Thyroid gland (tissue), 4 donors: ENCODE data around the gene ACP4. TPM values are rescaled to one million over a fixed set of nuclear protein-coding genes. Genes with fewer than 3 reads are reported as not detected.

ENCODE experiments used
- DNase-seq, 2 donors: peaks; one replicate each; pipeline ENCODE4 v3.0.0-alpha.2; 2019
- H3K27ac ChIP-seq, 3 donors: fragments of 200-600 bp; sonication (generic); 1 replicate in 2 of 3; 2 replicates in 1 of 3; pipeline ENCODE4 v1.5.1; 2016 to 2019; ENCODE audit warnings: mild to moderate bottlenecking in 1 of 3, moderate library complexity in 1 of 3
- H3K27me3 ChIP-seq: fragments of 200-600 bp; sonication (generic); one replicate; pipeline ENCODE4 v1.5.1; 2019
- H3K36me3 ChIP-seq, 2 donors: fragments of 200-600 bp; sonication (generic); one replicate each; pipeline ENCODE4 v1.5.1; 2016 to 2019
- H3K4me1 ChIP-seq, 2 donors: fragments of 200-600 bp; sonication (generic); one replicate each; pipeline ENCODE4 v1.5.1; 2017 to 2019
- H3K4me3 ChIP-seq, 3 donors: fragments of 200-600 bp; sonication (generic); replicated peaks in 1 of 3; 1 replicate in 2 of 3; 2 replicates in 1 of 3; pipeline ENCODE4 v1.5.1; 2016; ENCODE audit warnings: mild to moderate bottlenecking in 1 of 3
- H3K9me3 ChIP-seq: fragments of 200-600 bp; sonication (generic); one replicate; pipeline ENCODE4 v1.5.1; 2017
- POLR2A ChIP-seq, 2 donors: fragments of 450-650 bp; IDR thresholded peaks; one replicate each; pipeline ENCODE4 v1.6.1; 2017; ENCODE audit warnings: antibody characterized with exemption in 2 of 2, mild to moderate bottlenecking in 2 of 2, moderate library complexity in 1 of 2
- WGBS, 2 donors: methylation state at CpG; one replicate each; pipeline ENCODE4 v1.1.5; 2017; 5-methylcytosine and 5-hydroxymethylcytosine counted together
- intact Hi-C: fragments of 100-400 bp; cut with DNase I; formaldehyde crosslinking; loops from one replicate; pipeline ENCODE4 v1.15.1; 2023
- total RNA-seq, 4 donors: library from RNA; depleted of rRNA; stranded (reverse); fragments of >200 nt; gene quantifications; one replicate each; pipeline ENCODE4 v1.2.3, GENCODE V29; 2016
- TF ChIP-seq, protein P1 (sequence below), 6 experiments: fragments of 200-600 bp in 3 of 6; fragments of 450-650 bp in 3 of 6; sonication (generic) in 3 of 6; IDR thresholded peaks; one replicate each; pipeline ENCODE4 v1.5.1; 2016 to 2019; ENCODE audit warnings: antibody characterized with exemption in 6 of 6, mild to moderate bottlenecking in 2 of 6, inconsistent platforms in 1 of 6, moderate library complexity in 1 of 6

The ACP4 gene
- total RNA-seq, 4 donors from 2014 or later, result not detected

DNA sequence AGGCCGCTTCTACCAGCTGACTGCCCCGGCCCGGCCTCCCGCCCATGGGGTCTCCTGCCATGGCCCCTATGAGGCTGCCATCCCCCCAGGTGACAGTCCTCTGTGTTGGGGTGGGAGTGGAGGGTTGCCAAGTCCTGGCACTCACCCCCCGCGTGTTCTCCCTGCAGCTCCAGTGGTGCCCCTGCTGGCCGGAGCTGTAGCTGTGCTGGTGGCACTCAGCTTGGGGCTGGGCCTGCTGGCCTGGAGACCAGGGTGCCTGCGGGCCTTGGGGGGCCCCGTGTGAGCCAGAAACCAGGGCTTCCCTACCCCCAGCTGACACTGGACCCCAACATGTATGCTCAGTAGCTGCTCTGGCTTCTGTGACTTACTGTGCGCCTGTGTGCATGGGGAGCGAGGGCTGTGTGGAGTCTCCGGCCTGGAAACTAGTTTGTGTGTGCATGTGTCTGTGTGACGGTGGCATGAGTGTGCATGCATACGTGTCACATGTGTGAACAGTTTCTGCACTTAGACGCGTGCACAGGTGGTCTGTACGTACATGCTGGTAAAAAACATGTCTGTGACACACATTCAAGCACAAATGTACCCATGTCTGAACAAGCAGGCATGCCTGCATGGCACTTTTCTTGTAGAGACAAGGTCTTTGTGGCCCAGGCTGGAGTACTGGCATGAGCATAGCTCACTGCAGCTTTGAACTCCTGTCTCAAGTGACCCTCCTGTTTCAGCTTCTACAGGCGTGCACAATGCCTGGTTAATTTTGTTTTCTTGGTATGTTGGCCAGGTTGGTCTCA lies 4.9 kb downstream of the ACP4 start:
- H3K4me3 ChIP-seq, result no peak overlapping the region
- intact Hi-C loops, result loop anchor here (5.0 kb wide), 1 partner anchor 127 kb away; no protein-coding TSS in a partner anchor
- H3K36me3 ChIP-seq, result peaks cover 14 to 18% of the 10 kb centered on the region in 2 donors
- DNase-seq, result peak in 1 of 2 donors; percentile 10
- WGBS, 2 donors, result 47 to 66% methylated on average over 13 to 18 of the region's 18 CpGs
- H3K9me3 ChIP-seq, result no peaks in the 10 kb centered on the region
- peaks cover 0 to 4% of the 10 kb centered on the region in 2 donors for H3K4me1 ChIP-seq
- H3K27me3 ChIP-seq, result no peaks in the 10 kb centered on the region
- H3K27ac ChIP-seq, result no peak overlapping the region
- TF ChIP-seq POLR2A (IDR thresholded peaks at IDR 0.05), result no peak
- TF ChIP-seq, protein P1, sequence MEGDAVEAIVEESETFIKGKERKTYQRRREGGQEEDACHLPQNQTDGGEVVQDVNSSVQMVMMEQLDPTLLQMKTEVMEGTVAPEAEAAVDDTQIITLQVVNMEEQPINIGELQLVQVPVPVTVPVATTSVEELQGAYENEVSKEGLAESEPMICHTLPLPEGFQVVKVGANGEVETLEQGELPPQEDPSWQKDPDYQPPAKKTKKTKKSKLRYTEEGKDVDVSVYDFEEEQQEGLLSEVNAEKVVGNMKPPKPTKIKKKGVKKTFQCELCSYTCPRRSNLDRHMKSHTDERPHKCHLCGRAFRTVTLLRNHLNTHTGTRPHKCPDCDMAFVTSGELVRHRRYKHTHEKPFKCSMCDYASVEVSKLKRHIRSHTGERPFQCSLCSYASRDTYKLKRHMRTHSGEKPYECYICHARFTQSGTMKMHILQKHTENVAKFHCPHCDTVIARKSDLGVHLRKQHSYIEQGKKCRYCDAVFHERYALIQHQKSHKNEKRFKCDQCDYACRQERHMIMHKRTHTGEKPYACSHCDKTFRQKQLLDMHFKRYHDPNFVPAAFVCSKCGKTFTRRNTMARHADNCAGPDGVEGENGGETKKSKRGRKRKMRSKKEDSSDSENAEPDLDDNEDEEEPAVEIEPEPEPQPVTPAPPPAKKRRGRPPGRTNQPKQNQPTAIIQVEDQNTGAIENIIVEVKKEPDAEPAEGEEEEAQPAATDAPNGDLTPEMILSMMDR (IDR thresholded peaks at IDR 0.05), result no peak

DNA sequence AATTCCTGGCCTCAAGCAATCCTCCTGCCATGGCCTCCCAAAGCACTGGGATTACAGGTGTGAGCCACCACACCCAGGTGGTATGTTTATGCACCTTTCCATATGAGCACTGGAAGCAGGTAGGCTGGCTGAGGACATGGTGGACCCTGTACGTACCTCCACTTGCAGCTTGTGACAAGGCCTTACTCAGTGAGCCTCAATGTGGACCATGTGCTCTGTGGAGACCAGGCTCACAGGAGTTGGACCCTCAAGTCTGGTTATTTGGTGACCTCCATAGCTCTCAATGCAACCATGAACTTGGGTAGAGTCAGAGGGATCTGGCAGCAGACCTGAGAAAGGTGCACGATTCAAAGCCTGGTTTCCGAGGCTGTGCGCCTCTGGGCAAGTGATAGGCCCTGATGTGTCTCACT lies 5.5 kb downstream of the ACP4 start:
- Histone ChIP-seq H3K27ac (no peak overlapping the region), H3K36me3 (peaks cover 14 to 18% of the 10 kb centered on the region in 2 donors), H3K9me3 (no peaks in the 10 kb centered on the region), H3K27me3 (no peaks in the 10 kb centered on the region), H3K4me1 (peaks cover 0 to 4% of the 10 kb centered on the region in 2 donors), H3K4me3 (no peak overlapping the region)
- WGBS, 2 donors, result 93 to 98% methylated on average over 4 of the region's 4 CpGs
- TF ChIP-seq, protein P1 (IDR thresholded peaks at IDR 0.05), result no peak
- TF ChIP-seq POLR2A (IDR thresholded peaks at IDR 0.05), result no peak
- DNase-seq, result no peak
- intact Hi-C loops, result loop anchor here (5.0 kb wide), 1 partner anchor 127 kb away; no protein-coding TSS in a partner anchor

- Histone ChIP-seq H3K36me3 (peaks cover 18 to 22% of the 10 kb centered on the region in 2 donors), H3K27ac (no peak overlapping the region), H3K4me1 (peaks cover 0 to 4% of the 10 kb centered on the region in 2 donors), H3K27me3 (no peaks in the 10 kb centered on the region), H3K4me3 (no peak overlapping the region), H3K9me3 (no peaks in the 10 kb centered on the region)
- DNase-seq, result no peak
- TF ChIP-seq POLR2A (IDR thresholded peaks at IDR 0.05), result no peak
- TF ChIP-seq, protein P1 (IDR thresholded peaks at IDR 0.05), result no peak
- 78 to 100% methylated on average over 5 of the region's 9 CpGs for WGBS, 2 donors
- intact Hi-C loops, result loop anchor here (5.0 kb wide), 1 partner anchor 126 kb away; no protein-coding TSS in a partner anchor
These were observed 6.0 kb downstream of the ACP4 start for GRCh38 chr19:50796128-50796633.

- no peak for DNase-seq
- H3K4me3 ChIP-seq, result no peak overlapping the region
- intact Hi-C loops, result loop anchor here (5.0 kb wide), 1 partner anchor 125 kb away; no protein-coding TSS in a partner anchor
- H3K27me3 ChIP-seq, result no peaks in the 10 kb centered on the region
- no peaks in the 10 kb centered on the region for H3K9me3 ChIP-seq
- no peak for TF ChIP-seq POLR2A (IDR thresholded peaks at IDR 0.05)
- TF ChIP-seq, protein P1 (IDR thresholded peaks at IDR 0.05), result no peak
- WGBS, 2 donors, result 80 to 98% methylated on average over 1 to 4 of the region's 8 CpGs
- H3K27ac ChIP-seq, result no peak overlapping the region
- H3K4me1 ChIP-seq, result peaks cover 0 to 4% of the 10 kb centered on the region in 2 donors
- peaks cover 21 to 26% of the 10 kb centered on the region in 2 donors for H3K36me3 ChIP-seq
These were observed 6.6 kb downstream of the ACP4 start for GRCh38 chr19:50796634-50797428.
